HepG2 (cell line): ENCODE data around the gene PTGIR. TPM values are rescaled to one million over a fixed set of nuclear protein-coding genes. Genes with fewer than 3 reads are reported as not detected.
A peak's percentile ranks its signal among the peaks of the same experiment; 100 is the strongest.

ENCODE experiments used
- CSRNP1 ChIP-seq: sonication (generic); formaldehyde crosslinking; IDR thresholded peaks from 2 replicates; pipeline ENCODE4 v1.8.1; 2023; ENCODE audit warnings: mild to moderate bottlenecking, missing genetic modification reagents
- EEA1 ChIP-seq: sonication (generic); formaldehyde crosslinking; IDR thresholded peaks from 2 replicates; pipeline ENCODE4 v1.5.1; 2020; ENCODE audit warnings: mild to moderate bottlenecking, missing genetic modification reagents, borderline replicate concordance
- KLF6 ChIP-seq: IDR thresholded peaks from 2 replicates; pipeline ENCODE4 v1.8.0; 2016; ENCODE audit warnings: missing biosample characterization, missing genetic modification reagents
- MAZ ChIP-seq, 2 experiments: sonication (generic) in 1 of 2; formaldehyde crosslinking in 1 of 2; IDR thresholded peaks; 2 replicates each; pipeline versions ENCODE4 v1.5.0 to v1.6.1; 2012 to 2020; ENCODE audit warnings: low read depth in 2 of 2, mild to moderate bottlenecking in 2 of 2, borderline replicate concordance in 1 of 2, improper control_type of control experiment in 1 of 2, low read length in 1 of 2, missing genetic modification reagents in 1 of 2, moderate library complexity in 1 of 2
- PAWR ChIP-seq: sonication (generic); formaldehyde crosslinking; IDR thresholded peaks from 2 replicates; pipeline ENCODE4 v1.4.0; 2020; ENCODE audit warnings: missing genetic modification reagents, mild to moderate bottlenecking, borderline replicate concordance
- RNF219 ChIP-seq: sonication (generic); formaldehyde crosslinking; IDR thresholded peaks from 2 replicates; pipeline ENCODE4 v1.5.0; 2020; ENCODE audit warnings: mild to moderate bottlenecking, missing genetic modification reagents
- SMAD3 ChIP-seq: sonication (generic); formaldehyde crosslinking; IDR thresholded peaks from 2 replicates; pipeline ENCODE4 v1.4.0; 2020; ENCODE audit warnings: missing genetic modification reagents
- ZNF557 ChIP-seq: sonication (generic); formaldehyde crosslinking; IDR thresholded peaks from 2 replicates; pipeline ENCODE4 v1.4.0; 2020; ENCODE audit warnings: missing genetic modification reagents
- ZNF747 ChIP-seq: sonication (generic); formaldehyde crosslinking; IDR thresholded peaks from 2 replicates; pipeline ENCODE4 v1.8.1; 2023; ENCODE audit warnings: missing genetic modification reagents, mild to moderate bottlenecking, borderline replicate concordance
- polyA plus RNA-seq, 8 experiments: library from polyadenylated mRNA; depleted of rRNA in 3 of 8; stranded (reverse) in 7 of 8; unstranded in 1 of 8; fragments of >200 nt; fragmentation: Illumina TruSeq in 4 of 8; extraction: Trizol in 4 of 8; gene quantifications; 2 replicates each; pipeline versions ENCODE4 v1.2.1 to v1.2.3, GENCODE V29; 2011 to 2016; ENCODE audit warnings: low read depth in 4 of 8, missing spikeins in 1 of 8, mixed read lengths in 1 of 8; ENCODE audit not compliant: insufficient read depth in 1 of 8
- total RNA-seq, 5 experiments: library from RNA; depleted of rRNA; stranded (reverse); fragments of >200 nt; fragmentation: Illumina TruSeq; extraction: Trizol; gene quantifications; 2 replicates each; pipeline ENCODE4 v1.2.3, GENCODE V29; 2016; ENCODE audit warnings: low read depth in 1 of 5

PTGIR gene
- total and polyA plus RNA-seq, 2 of the 13 experiments (the other 11 are each of a cell fraction or from before 2014, with no cell fraction given) = not detected

DNA sequence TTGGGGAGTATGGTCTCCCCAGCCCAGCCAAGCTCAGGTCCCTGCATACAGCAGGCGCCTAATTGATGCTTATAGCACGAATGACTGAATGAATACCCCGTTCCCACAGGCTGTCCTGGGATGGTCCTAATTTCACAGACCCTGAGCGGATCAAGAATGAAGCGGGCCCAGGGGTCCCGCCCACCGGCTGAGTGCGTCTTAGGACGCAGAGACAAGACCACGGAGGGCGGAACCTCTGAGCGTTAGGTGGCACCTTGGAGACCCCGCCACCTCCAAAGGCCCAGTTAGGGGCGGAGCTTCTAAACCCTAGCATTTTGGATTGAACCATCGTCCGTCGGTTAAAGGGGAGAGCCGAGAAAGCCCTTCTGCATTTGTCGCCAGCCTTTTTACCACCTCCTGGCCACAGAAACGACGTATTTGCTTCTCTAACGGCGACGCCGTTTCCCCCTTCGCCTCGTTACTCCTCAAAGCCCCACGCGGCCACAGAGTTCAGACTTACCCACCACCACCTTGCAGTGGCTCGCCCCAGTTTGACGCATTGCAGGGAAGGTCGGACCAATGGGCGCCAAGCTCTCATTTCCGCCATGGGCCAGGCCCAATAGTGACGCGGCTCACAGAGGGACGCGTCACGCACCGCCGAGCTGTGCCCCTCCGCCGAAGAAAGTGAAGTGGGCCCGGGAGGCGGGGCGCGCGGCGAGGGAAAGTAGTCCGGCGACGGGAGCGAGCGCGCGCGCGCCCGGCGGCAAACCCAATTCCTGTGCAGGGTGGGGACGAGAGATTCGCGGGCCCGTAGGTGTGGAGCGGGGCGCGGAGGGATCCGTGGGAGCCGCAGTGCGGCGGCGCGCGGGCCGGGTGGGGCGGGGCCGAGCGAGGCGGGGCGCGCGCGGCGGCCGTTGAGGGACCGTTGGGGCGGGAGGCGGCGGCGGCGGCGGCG, 24.2 kb downstream of the PTGIR start (continued):
- TF ChIP-seq CSRNP1 (CRISPR knock-in tag) = no peak
- TF ChIP-seq PAWR (CRISPR knock-in tag) = no peak
- TF ChIP-seq EEA1 (CRISPR knock-in tag) = no peak; the same call in 1 of the 2 replicates
- TF ChIP-seq MAZ (IDR thresholded peaks at IDR 0.05; ENCODE audit: borderline replicate concordance, low read depth, low read length) = peak; percentile 88; the same call in 1 of the 2 replicates
- TF ChIP-seq MAZ (CRISPR knock-in tag; IDR thresholded peaks at IDR 0.05; ENCODE audit: low read depth) = peak; percentile 83
- no peak for TF ChIP-seq RNF219
- TF ChIP-seq ZNF557 (CRISPR knock-in tag) = no peak
- peak; percentile 89; the same call in 1 of the 2 replicates for TF ChIP-seq KLF6 (CRISPR knock-in tag)
- peak; percentile 91 for TF ChIP-seq ZNF747 (CRISPR knock-in tag)
- TF ChIP-seq SMAD3 (CRISPR knock-in tag) = peak; percentile 52
